OCI-LY1 (cell line): ENCODE results near the gene MACROD1.

Experiments
- EZH2 ChIP-seq: fragments of 200-600 bp; sonication (generic), shearing (Covaris generic); IDR thresholded peaks from 2 replicates; pipeline ENCODE4 v1.8.0; 2017; ENCODE audit warnings: borderline replicate concordance, mixed run types, mild to moderate bottlenecking, antibody characterized with exemption, low read length, moderate library complexity, mixed read lengths
- TF ChIP-seq, protein P1 (sequence below): fragments of 200-600 bp; sonication (generic), shearing (Covaris generic); IDR thresholded peaks from 2 replicates; pipeline ENCODE4 v1.5.1; 2017; ENCODE audit warnings: mild to moderate bottlenecking, antibody characterized with exemption, low read length, moderate library complexity, mixed read lengths

DNA sequence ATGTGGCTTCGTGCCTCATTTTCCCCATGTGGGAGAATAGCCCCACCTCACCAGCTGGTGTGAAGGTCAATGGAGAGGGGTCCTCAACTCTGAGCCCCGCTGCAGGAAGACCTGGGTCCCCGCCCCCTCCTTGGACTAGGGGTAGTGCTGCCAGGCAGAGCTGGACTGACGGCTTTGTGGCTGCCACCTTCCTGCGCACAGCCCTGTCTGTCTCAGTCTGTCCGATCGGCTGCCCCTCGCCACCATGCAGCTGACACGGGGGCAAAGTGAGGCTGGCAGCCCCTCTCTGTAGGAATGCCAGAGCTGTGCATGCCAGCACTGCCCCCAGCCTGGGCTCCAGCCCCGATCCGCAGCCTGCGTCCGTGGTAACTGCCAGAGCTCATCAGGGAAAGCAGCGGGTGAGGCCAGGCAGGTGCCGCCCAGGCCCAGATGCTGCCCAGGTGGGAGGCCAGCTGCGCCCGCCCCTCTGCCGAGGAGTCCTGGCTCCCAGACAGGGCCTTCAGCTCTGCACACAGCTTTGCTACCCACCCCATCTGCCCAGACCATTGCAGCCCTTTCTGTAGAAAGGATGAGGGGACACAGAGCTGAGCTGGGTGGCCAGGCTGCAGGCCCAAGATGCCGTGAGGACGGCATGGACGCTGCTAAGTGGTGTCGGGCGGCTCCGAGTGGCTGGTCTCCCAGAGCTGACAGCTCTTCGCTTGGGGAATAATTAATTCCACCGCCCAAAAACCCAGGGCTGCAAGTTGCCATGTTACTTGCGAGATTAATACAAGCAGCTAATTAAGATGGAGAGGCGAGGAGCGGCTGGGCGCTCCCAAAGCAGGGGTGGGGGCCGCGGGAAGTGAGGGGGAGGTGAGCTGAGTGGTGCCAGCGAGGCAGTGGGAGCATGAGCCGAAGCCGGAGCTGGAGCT, 149.7 kb downstream of the MACROD1 start:
- TF ChIP-seq, protein P1, sequence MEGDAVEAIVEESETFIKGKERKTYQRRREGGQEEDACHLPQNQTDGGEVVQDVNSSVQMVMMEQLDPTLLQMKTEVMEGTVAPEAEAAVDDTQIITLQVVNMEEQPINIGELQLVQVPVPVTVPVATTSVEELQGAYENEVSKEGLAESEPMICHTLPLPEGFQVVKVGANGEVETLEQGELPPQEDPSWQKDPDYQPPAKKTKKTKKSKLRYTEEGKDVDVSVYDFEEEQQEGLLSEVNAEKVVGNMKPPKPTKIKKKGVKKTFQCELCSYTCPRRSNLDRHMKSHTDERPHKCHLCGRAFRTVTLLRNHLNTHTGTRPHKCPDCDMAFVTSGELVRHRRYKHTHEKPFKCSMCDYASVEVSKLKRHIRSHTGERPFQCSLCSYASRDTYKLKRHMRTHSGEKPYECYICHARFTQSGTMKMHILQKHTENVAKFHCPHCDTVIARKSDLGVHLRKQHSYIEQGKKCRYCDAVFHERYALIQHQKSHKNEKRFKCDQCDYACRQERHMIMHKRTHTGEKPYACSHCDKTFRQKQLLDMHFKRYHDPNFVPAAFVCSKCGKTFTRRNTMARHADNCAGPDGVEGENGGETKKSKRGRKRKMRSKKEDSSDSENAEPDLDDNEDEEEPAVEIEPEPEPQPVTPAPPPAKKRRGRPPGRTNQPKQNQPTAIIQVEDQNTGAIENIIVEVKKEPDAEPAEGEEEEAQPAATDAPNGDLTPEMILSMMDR, result no peak
- no peak for TF ChIP-seq EZH2
